ENCODE measurements around the gene SUOX.

GRCh38 chr12:56042843-56043242 is 45.8 kb downstream of the SUOX start:
- no peak for TF ChIP-seq POLR2AphosphoS5 (IDR thresholded peaks at IDR 0.05; ENCODE audit: low read depth, low read length)
- no peak for TF ChIP-seq POLR2A (IDR thresholded peaks at IDR 0.05; ENCODE audit: low read depth, low read length)

All from GM12892 (cell line).